ENCODE measurements around the gene RBM20. TPM values are rescaled to one million over a fixed set of nuclear protein-coding genes. Genes with fewer than 3 reads are reported as not detected.

The RBM20 gene
- total and polyA plus RNA-seq, 2 of the 13 experiments (the other 11 are each of a cell fraction or from before 2014, with no cell fraction given), result 0.02 to 0.22 TPM

DNA sequence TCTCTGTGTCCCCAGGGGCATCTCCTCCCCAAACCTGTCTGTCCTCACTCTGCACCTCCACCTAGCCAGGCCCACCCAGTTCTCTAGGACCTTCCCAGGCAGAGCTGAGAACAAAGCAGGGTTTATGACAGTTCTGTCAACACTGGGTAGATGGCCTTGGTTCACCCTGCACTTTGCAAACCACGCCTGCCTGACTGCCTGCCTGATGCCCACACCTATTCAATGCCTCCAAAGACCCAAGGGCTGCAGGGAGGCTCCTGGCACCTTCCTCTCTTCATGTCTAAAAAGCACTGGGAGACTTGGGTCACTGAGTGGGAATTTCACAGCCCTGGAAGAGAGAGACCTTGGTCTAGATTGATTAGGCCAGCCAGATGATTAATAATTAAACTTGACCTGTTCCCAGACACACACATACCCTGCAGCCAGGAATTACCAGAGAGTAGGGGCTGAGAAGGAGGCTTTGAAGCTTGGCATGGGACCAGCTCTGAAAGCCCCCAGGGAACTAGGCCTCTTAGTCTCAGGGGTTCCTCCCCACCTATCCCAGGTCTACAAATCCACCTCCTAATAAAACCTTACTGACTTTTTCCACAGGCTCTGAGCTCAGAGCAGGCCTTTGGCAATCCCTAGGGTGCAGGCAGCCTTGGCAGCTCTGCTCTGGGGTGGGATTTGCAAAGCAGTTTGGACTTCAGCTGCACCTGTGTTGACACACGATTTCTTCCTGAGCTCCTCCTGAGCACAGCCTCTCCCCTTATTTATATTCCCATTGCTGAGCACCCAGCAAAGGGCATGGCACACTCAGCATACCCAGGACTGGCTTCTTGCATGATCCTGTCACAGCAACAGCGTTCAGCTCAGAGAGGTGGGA lies 201.9 kb downstream of the RBM20 start (continued):
- TF ChIP-seq ZNF430 (CRISPR knock-in tag; IDR thresholded peaks at IDR 0.05), result peak; percentile 71; the same call in 1 of the 2 replicates
- peak; percentile 94 for TF ChIP-seq RXRB (CRISPR knock-in tag; IDR thresholded peaks at IDR 0.05; ENCODE audit: borderline replicate concordance)
- peak; percentile 83; the same call in 1 of the 2 replicates for TF ChIP-seq ZSCAN29 (CRISPR knock-in tag; conservative IDR thresholded peaks at IDR 0.05)
- peak; percentile 61 for TF ChIP-seq RARA (CRISPR knock-in tag; IDR thresholded peaks at IDR 0.05)
- peak; percentile 60; the same call in 1 of the 2 replicates for TF ChIP-seq NCOR1 (IDR thresholded peaks at IDR 0.05; ENCODE audit: borderline replicate concordance, low read length)
- TF ChIP-seq HMG20A (CRISPR knock-in tag; IDR thresholded peaks at IDR 0.05; ENCODE audit: borderline replicate concordance), result peak; percentile 66; the same call in 1 of the 2 replicates
- TF ChIP-seq HNF1B (CRISPR knock-in tag; IDR thresholded peaks at IDR 0.05), result peak; percentile 87; the same call in 1 of the 2 replicates
- TF ChIP-seq HOXA7 (CRISPR knock-in tag; IDR thresholded peaks at IDR 0.05), result no peak
- peak; percentile 11; the same call in 1 of the 2 replicates for TF ChIP-seq CREM (IDR thresholded peaks at IDR 0.05)
- TF ChIP-seq CREM (CRISPR knock-in tag; IDR thresholded peaks at IDR 0.05), result no peak
- peak; percentile 65; the same call in 1 of the 2 replicates for TF ChIP-seq ERF (CRISPR knock-in tag; IDR thresholded peaks at IDR 0.05)
- peak; percentile 63; the same call in 1 of the 2 replicates for TF ChIP-seq MTA1 (CRISPR knock-in tag; IDR thresholded peaks at IDR 0.05; ENCODE audit: borderline replicate concordance)
- no peak for TF ChIP-seq ZMAT5 (CRISPR knock-in tag; IDR thresholded peaks at IDR 0.05; ENCODE audit: borderline replicate concordance, low read depth)
- 0 out of 2 replicates have a peak, but pooled peaks have one; percentile 66 for TF ChIP-seq RCOR2 (CRISPR knock-in tag; IDR thresholded peaks at IDR 0.05)
- peak; percentile 81; the same call in 1 of the 2 replicates for TF ChIP-seq HNRNPL (IDR thresholded peaks at IDR 0.05; ENCODE audit: low read depth, low read length)
- TF ChIP-seq ZBTB7B (CRISPR knock-in tag; IDR thresholded peaks at IDR 0.05), result peak; percentile 74
- 0 out of 2 replicates have a peak, but pooled peaks have one; percentile 50 for TF ChIP-seq POGZ (CRISPR knock-in tag; IDR thresholded peaks at IDR 0.05)
- no peak for TF ChIP-seq ETV5 (CRISPR knock-in tag; IDR thresholded peaks at IDR 0.05; ENCODE audit: borderline replicate concordance)
- TF ChIP-seq AKAP8 (CRISPR knock-in tag; IDR thresholded peaks at IDR 0.05), result 0 out of 2 replicates have a peak, but pooled peaks have one; percentile 34
- TF ChIP-seq ARID3A (IDR thresholded peaks at IDR 0.05; ENCODE audit: low read depth, low read length), result peak; percentile 57
- peak; percentile 94 for TF ChIP-seq HIC2 (CRISPR knock-in tag; IDR thresholded peaks at IDR 0.05; ENCODE audit: low read depth)
- peak; percentile 29 for TF ChIP-seq MED8 (CRISPR knock-in tag; IDR thresholded peaks at IDR 0.05; ENCODE audit: insufficient replicate concordance)
- 0 out of 2 replicates have a peak, but pooled peaks have one; percentile 50 for TF ChIP-seq MAX (IDR thresholded peaks at IDR 0.05)
- TF ChIP-seq ZSCAN22 (CRISPR knock-in tag; IDR thresholded peaks at IDR 0.05), result no peak
